DOHH2 (cell line): ENCODE results near the gene BRK1.

Experiments used
- CTCF ChIP-seq: fragments of 200-600 bp; sonication (generic); IDR thresholded peaks from one replicate; pipeline ENCODE4 v1.5.1; 2014; ENCODE audit warnings: antibody characterized with exemption, mild to moderate bottlenecking, low read depth, low read length; ENCODE audit not compliant: poor library complexity, severe bottlenecking
- EZH2phosphoT487 ChIP-seq: fragments of 200-600 bp; sonication (generic); IDR thresholded peaks from 2 replicates; pipeline ENCODE4 v1.6.1; 2017; ENCODE audit warnings: borderline replicate concordance, mild to moderate bottlenecking, antibody characterized with exemption, low read length, moderate library complexity, mixed read lengths

- TF ChIP-seq CTCF (no peak), EZH2phosphoT487 (no peak)
Measured at GRCh38 chr3:10090179-10090578, 25.3 kb upstream of the BRK1 start.
